ENCODE measurements around the gene NIBAN1.
A peak's percentile ranks its signal among the peaks of the same experiment; 100 is the strongest.
"Not testable (repeated sequence)": the region's sequence is repeated elsewhere in the genome, so short reads cannot be mapped to it uniquely, and the experiment has no call there.

NIBAN1 gene

DNA sequence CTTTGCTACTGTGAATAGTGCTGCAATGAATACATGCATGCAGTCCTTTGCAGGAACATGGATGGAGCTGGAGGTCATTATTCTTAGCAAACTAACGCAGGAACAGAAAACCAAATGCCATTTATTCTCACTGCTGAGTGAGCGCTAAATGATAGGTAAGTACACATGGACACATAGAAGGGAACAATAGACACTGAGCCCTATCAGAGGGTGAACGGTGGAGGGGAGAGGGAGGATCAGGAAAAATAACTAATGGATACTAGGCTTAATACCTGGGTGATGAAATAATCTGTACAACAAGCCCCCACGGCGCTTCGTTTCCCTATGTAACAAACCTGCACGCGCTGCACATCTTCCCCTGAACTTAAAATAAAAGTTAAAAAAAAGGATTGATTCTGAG, 8.9 kb downstream of the NIBAN1 start:
- no peak for DNase-seq (ENCODE audit: low spot score in 2 of 2)
- in situ Hi-C loops (cut with MboI; ENCODE audit: low sequenced_read_pairs), result no loop called here
- H3K27me3 ChIP-seq (ENCODE audit: low read depth), result no peaks in the 10 kb centered on the region
- H3K4me3 ChIP-seq, result no peak overlapping the region
- peaks cover 2% of the 10 kb centered on the region; the same call in 1 of the 2 replicates for H3K4me1 ChIP-seq
- no peaks in the 10 kb centered on the region for H3K9me3 ChIP-seq
- H3K36me3 ChIP-seq (replicated peaks), result no peaks in the 10 kb centered on the region

- no peaks in the 10 kb centered on the region for H3K36me3 ChIP-seq (replicated peaks)
- H3K27me3 ChIP-seq (ENCODE audit: low read depth), result no peaks in the 10 kb centered on the region
- DNase-seq (ENCODE audit: low spot score in 2 of 2), result no peak
- in situ Hi-C loops (cut with MboI; ENCODE audit: low sequenced_read_pairs), result no loop called here
- no peaks in the 10 kb centered on the region for H3K4me1 ChIP-seq
- H3K4me3 ChIP-seq, result no peak overlapping the region
- H3K9me3 ChIP-seq, result no peaks in the 10 kb centered on the region
Measured at GRCh38 chr1:184959626-184960025, 14.7 kb downstream of the NIBAN1 start.

- Histone ChIP-seq H3K4me1 (no peaks in the 10 kb centered on the region), H3K4me3 (no peak overlapping the region), H3K36me3 (replicated peaks) (no peaks in the 10 kb centered on the region), H3K27me3 (ENCODE audit: low read depth) (no peaks in the 10 kb centered on the region), H3K9me3 (no peaks in the 10 kb centered on the region)
- DNase-seq (ENCODE audit: low spot score in 2 of 2), result no peak
- in situ Hi-C loops (cut with MboI; ENCODE audit: low sequenced_read_pairs), result no loop called here
Measured at GRCh38 chr1:184958554-184959353, 15.6 kb downstream of the NIBAN1 start.

GRCh38 chr1:184957901-184958300, 16.4 kb downstream of the NIBAN1 start:
- H3K9me3 ChIP-seq; H3K36me3 ChIP-seq (replicated peaks); H3K4me1 ChIP-seq; H3K27me3 ChIP-seq (ENCODE audit: low read depth); DNase-seq (ENCODE audit: low spot score in 2 of 2); in situ Hi-C loops (cut with MboI; ENCODE audit: low sequenced_read_pairs); H3K4me3 ChIP-seq: not testable (repeated sequence)

GRCh38 chr1:184956999-184957700, 17.2 kb downstream of the NIBAN1 start:
- DNase-seq (ENCODE audit: low spot score in 2 of 2), result no peak
- Histone ChIP-seq H3K27me3 (ENCODE audit: low read depth) (no peaks in the 10 kb centered on the region), H3K36me3 (replicated peaks) (no peaks in the 10 kb centered on the region), H3K4me3 (no peak overlapping the region), H3K4me1 (no peaks in the 10 kb centered on the region), H3K9me3 (no peaks in the 10 kb centered on the region)
- in situ Hi-C loops (cut with MboI; ENCODE audit: low sequenced_read_pairs), result no loop called here

DNA sequence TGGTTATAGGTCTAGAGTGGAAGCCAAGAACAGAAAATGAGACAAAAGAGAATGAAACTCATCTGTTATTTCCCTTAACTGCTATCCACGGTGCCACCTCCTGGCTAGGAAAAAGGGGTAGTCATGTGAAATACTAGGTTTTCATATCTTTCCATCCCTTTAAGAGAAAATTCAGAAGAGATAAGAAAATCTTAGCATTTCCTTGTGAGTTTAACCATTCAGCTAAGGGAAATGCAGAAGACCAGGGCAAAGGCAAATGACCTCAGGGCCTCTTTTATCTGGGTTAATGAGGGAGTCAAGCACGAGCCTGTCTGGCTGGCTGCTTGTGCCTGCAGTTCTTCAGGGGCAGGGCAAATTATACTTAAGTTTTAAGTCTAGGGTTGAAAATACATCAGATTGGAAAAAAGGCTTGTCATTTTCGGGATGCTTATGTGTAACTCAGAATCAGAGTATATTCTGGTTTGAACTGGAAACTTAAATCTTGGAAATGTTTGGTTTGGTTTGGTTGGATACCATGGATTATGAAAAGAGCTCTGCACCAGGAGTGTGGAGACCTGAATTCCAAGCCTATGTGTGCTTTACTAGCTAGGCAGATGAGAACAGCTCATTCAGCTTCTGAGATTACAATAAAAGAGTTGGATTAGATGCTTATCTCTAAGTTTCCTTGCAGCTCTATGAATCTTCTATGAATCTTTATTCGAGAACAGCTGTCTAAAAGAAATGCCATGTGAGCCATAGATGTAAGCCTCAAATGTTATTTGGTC, 19.9 kb downstream of the NIBAN1 start:
- Histone ChIP-seq H3K27me3 (ENCODE audit: low read depth) (no peaks in the 10 kb centered on the region), H3K36me3 (replicated peaks) (no peaks in the 10 kb centered on the region), H3K4me1 (no peaks in the 10 kb centered on the region), H3K9me3 (no peaks in the 10 kb centered on the region), H3K4me3 (no peak overlapping the region)
- no peak for DNase-seq (ENCODE audit: low spot score in 2 of 2)
- in situ Hi-C loops (cut with MboI; ENCODE audit: low sequenced_read_pairs), result no loop called here

GRCh38 chr1:184953600-184954219, 20.6 kb downstream of the NIBAN1 start:
- H3K36me3 ChIP-seq (replicated peaks), result no peaks in the 10 kb centered on the region
- H3K27me3 ChIP-seq (ENCODE audit: low read depth), result no peaks in the 10 kb centered on the region
- in situ Hi-C loops (cut with MboI; ENCODE audit: low sequenced_read_pairs), result no loop called here
- no peaks in the 10 kb centered on the region for H3K9me3 ChIP-seq
- H3K4me3 ChIP-seq, result no peak overlapping the region
- no peak for DNase-seq (ENCODE audit: low spot score in 2 of 2)
- no peaks in the 10 kb centered on the region for H3K4me1 ChIP-seq

- no peak overlapping the region for H3K4me3 ChIP-seq
- no peaks in the 10 kb centered on the region for H3K9me3 ChIP-seq
- no peaks in the 10 kb centered on the region for H3K27me3 ChIP-seq (ENCODE audit: low read depth)
- in situ Hi-C loops (cut with MboI; ENCODE audit: low sequenced_read_pairs), result no loop called here
- H3K36me3 ChIP-seq (replicated peaks), result no peaks in the 10 kb centered on the region
- no peaks in the 10 kb centered on the region for H3K4me1 ChIP-seq
- no peak for DNase-seq (ENCODE audit: low spot score in 2 of 2)
Measured at GRCh38 chr1:184952428-184952827, 21.9 kb downstream of the NIBAN1 start.

GRCh38 chr1:184951788-184952187, 22.5 kb downstream of the NIBAN1 start:
- H3K27me3 ChIP-seq (ENCODE audit: low read depth), result no peaks in the 10 kb centered on the region
- no peak overlapping the region for H3K4me3 ChIP-seq
- H3K36me3 ChIP-seq (replicated peaks), result no peaks in the 10 kb centered on the region
- no peak for DNase-seq (ENCODE audit: low spot score in 2 of 2)
- no peaks in the 10 kb centered on the region for H3K4me1 ChIP-seq
- in situ Hi-C loops (cut with MboI; ENCODE audit: low sequenced_read_pairs), result no loop called here
- H3K9me3 ChIP-seq, result no peaks in the 10 kb centered on the region

GRCh38 chr1:184950906-184951305, 23.4 kb downstream of the NIBAN1 start:
- Histone ChIP-seq H3K27me3 (ENCODE audit: low read depth) (no peaks in the 10 kb centered on the region), H3K9me3 (no peaks in the 10 kb centered on the region), H3K4me1 (0 out of 2 replicates have a peak, but pooled peaks cover 5% of the 10 kb centered on the region), H3K4me3 (no peak overlapping the region), H3K36me3 (replicated peaks) (no peaks in the 10 kb centered on the region)
- no peak for DNase-seq (ENCODE audit: low spot score in 2 of 2)
- in situ Hi-C loops (cut with MboI; ENCODE audit: low sequenced_read_pairs), result no loop called here

DNA sequence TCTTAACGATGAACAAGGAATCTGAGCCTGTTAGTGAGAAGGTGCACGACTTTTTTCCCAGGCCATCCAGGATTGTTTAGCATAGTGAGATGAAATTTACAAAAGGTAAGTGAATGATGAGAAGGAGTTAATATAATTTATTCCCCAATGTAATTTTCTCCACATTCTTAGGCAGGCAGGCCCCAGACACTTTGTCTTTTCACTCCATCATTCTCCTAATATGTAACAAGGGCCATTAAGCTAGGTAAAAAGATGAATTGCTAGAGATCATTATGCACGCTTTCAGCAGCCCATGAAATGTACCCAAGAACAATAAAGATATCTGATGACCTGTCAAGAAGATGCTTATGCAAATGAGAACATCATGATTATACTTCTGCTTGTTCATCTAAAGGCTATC, 24.1 kb downstream of the NIBAN1 start:
- H3K36me3 ChIP-seq (replicated peaks), result no peaks in the 10 kb centered on the region
- H3K4me3 ChIP-seq, result no peak overlapping the region
- H3K4me1 ChIP-seq, result 0 out of 2 replicates have a peak, but pooled peaks cover 5% of the 10 kb centered on the region
- no peaks in the 10 kb centered on the region for H3K9me3 ChIP-seq
- no peak for DNase-seq (ENCODE audit: low spot score in 2 of 2)
- in situ Hi-C loops (cut with MboI; ENCODE audit: low sequenced_read_pairs), result no loop called here
- H3K27me3 ChIP-seq (ENCODE audit: low read depth), result no peaks in the 10 kb centered on the region

DNA sequence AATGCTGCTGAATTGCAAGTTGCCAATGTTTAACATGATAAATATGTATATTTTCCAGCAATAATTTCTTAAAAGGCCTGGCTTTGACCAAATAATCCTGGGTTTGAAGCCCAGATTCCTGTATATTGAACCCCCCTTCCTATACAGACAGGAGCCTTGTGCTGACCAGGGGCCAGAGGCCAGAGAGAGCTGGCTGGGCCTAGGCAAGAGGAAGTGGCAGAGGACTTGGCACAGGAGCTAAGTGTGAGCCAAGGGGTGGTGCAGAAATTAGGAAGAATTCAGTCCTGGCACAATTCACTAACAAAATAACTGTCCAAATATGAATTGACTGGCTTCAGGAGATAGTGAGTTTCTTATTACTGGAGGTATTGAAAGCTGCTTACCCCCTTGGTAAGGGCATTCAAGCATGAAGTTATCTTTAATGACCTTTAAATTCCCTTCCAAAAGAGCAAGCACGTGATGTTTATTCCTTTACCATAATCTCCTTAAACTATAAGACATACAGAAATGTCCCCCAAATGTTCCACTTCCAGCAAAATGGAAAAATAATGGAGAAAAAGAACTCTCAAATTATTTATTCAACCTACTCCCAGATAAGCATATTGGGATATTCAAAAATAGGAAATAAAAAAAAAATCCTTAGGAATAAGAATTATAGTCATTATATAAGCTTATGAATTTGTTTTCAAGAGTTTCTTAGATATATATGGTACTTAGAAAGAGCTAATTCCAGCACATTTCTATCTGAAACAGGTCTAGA, 26.6 kb downstream of the NIBAN1 start:
- no peaks in the 10 kb centered on the region for H3K36me3 ChIP-seq (replicated peaks)
- H3K4me3 ChIP-seq, result no peak overlapping the region
- in situ Hi-C loops (cut with MboI; ENCODE audit: low sequenced_read_pairs), result no loop called here
- DNase-seq (ENCODE audit: low spot score in 2 of 2), result peak in 1 of 2 experiments; percentile 36
- 0 out of 2 replicates have a peak, but pooled peaks cover 5% of the 10 kb centered on the region for H3K4me1 ChIP-seq
- H3K27me3 ChIP-seq (ENCODE audit: low read depth), result no peaks in the 10 kb centered on the region
- no peaks in the 10 kb centered on the region for H3K9me3 ChIP-seq

All from HAP-1 (cell line).